Esophagus squamous epithelium (tissue), 5 donors: ENCODE results near the gene LSP1. TPM values are rescaled to one million over a fixed set of nuclear protein-coding genes. Genes with fewer than 3 reads are reported as not detected.
A peak's percentile ranks its signal among the peaks of the same experiment; 100 is the strongest.
"Not testable (repeated sequence)": the region's sequence is repeated elsewhere in the genome, so short reads cannot be mapped to it uniquely, and the experiment has no call there.

Experiments used
- DNase-seq: peaks from one replicate; lab custom pipeline; 2025; lab: John Stamatoyannopoulos, UW
- H3K27ac ChIP-seq, 4 donors: fragments of 200-600 bp; sonication (generic); one replicate each; pipeline ENCODE4 v1.5.1; 2016 to 2019; ENCODE audit warnings: mild to moderate bottlenecking in 1 of 4
- H3K27me3 ChIP-seq, 4 donors: fragments of 200-600 bp; sonication (generic); 1 replicate in 3 of 4; 2 replicates in 1 of 4; pipeline versions ENCODE4 v1.5.1 to v1.6.0; 2017 to 2021; ENCODE audit warnings: antibody characterized with exemption in 1 of 4
- H3K36me3 ChIP-seq, 3 donors: fragments of 200-600 bp; sonication (generic); one replicate each; pipeline ENCODE4 v1.5.1; 2016 to 2019
- H3K4me1 ChIP-seq, 3 donors: fragments of 200-600 bp; sonication (generic); one replicate each; pipeline ENCODE4 v1.5.1; 2017 to 2019
- H3K4me3 ChIP-seq, 4 donors: fragments of 200-600 bp; sonication (generic); 1 replicate in 3 of 4; 2 replicates in 1 of 4; pipeline ENCODE4 v1.5.1; 2016 to 2019; ENCODE audit warnings: mild to moderate bottlenecking in 2 of 4, moderate library complexity in 1 of 4
- H3K9me3 ChIP-seq, 3 donors: fragments of 200-600 bp; sonication (generic); one replicate each; pipeline ENCODE4 v1.5.1; 2016 to 2019
- CTCF ChIP-seq, 6 experiments: fragments of 450-650 bp in 4 of 6; fragments of 200-600 bp in 2 of 6; sonication (generic) in 2 of 6; IDR thresholded peaks; one replicate each; pipeline ENCODE4 v1.5.1; 2016 to 2019; ENCODE audit warnings: antibody characterized with exemption in 6 of 6, mild to moderate bottlenecking in 4 of 6, moderate library complexity in 4 of 6
- POLR2A ChIP-seq, 4 donors: fragments of 450-650 bp; IDR thresholded peaks; one replicate each; pipeline ENCODE4 v1.6.1; 2017; ENCODE audit warnings: antibody characterized with exemption in 4 of 4, mild to moderate bottlenecking in 4 of 4, moderate library complexity in 3 of 4
- WGBS, 2 donors: methylation state at CpG; one replicate each; pipeline ENCODE4 v1.1.5; 2018; 5-methylcytosine and 5-hydroxymethylcytosine counted together
- intact Hi-C: fragments of 100-400 bp; cut with DNase I; formaldehyde crosslinking; loops from one replicate; pipeline ENCODE4 v1.15.0; 2022
- total RNA-seq, 4 donors: library from RNA; depleted of rRNA; stranded (reverse); fragments of >200 nt; gene quantifications; one replicate each; pipeline ENCODE4 v1.1.0, GENCODE V29; 2016
- donor health status: DM: yes; HTN: yes; CAD: no.

The LSP1 gene
- total RNA-seq = 10 to 100 TPM; 23.3 to 75.9 (median 46.4) TPM

GRCh38 chr11:1852877-1853276 is at the start of gene LSP1:
LSP1 (plus strand) TSS chr11:1853084; CDS start chr11:1853145, 61 bp downstream.
- intact Hi-C loops = no loop called here
- H3K4me3 ChIP-seq = peak within 1 kb of the TSS; percentile 15 to 58 (median 36)
- no peaks in the 10 kb centered on the region for H3K9me3 ChIP-seq
- H3K4me1 ChIP-seq = peaks cover 0 to 54% (median 7%) of the 10 kb centered on the region in 3 donors
- peak; percentile 59 for DNase-seq
- TF ChIP-seq POLR2A (IDR thresholded peaks at IDR 0.05) (no peak), CTCF (IDR thresholded peaks at IDR 0.05) (no peak)
- no peaks in the 10 kb centered on the region for H3K27me3 ChIP-seq
- H3K27ac ChIP-seq = peak within 1 kb of the TSS in 3 of 4 donors; percentile 51 to 69 (median 67)
- no peaks in the 10 kb centered on the region for H3K36me3 ChIP-seq
- WGBS, 2 donors = 67 to 74% methylated on average over 1 to 13 of the region's 18 CpGs

GRCh38 chr11:1803246-1803645 is 49.6 kb upstream of the LSP1 start:
- TF ChIP-seq CTCF (IDR thresholded peaks at IDR 0.05) (no peak), POLR2A (IDR thresholded peaks at IDR 0.05) (no peak)
- H3K27ac ChIP-seq = no peak overlapping the region
- H3K36me3 ChIP-seq = no peaks in the 10 kb centered on the region
- 84 to 94% methylated on average over 6 to 7 of the region's 20 CpGs for WGBS, 2 donors
- DNase-seq = no peak
- H3K4me3 ChIP-seq = no peak overlapping the region
- H3K27me3 ChIP-seq = peaks cover 0 to 74% (median 0%) of the 10 kb centered on the region in 4 donors
- intact Hi-C loops = no loop called here
- no peaks in the 10 kb centered on the region for H3K9me3 ChIP-seq
- H3K4me1 ChIP-seq = no peaks in the 10 kb centered on the region

- H3K27ac ChIP-seq, intact Hi-C loops: not testable (repeated sequence)
- WGBS, 2 donors = 70 to 78% methylated on average over 4 to 10 of the region's 42 CpGs
Observed at GRCh38 chr11:1803835-1804519, 48.9 kb upstream of the LSP1 start.

GRCh38 chr11:1805525-1805924 is 47.4 kb upstream of the LSP1 start:
- Histone ChIP-seq H3K4me1 (peaks cover 0 to 5% (median 0%) of the 10 kb centered on the region in 3 donors), H3K27ac (no peak overlapping the region), H3K36me3 (no peaks in the 10 kb centered on the region), H3K4me3 (no peak overlapping the region), H3K9me3 (no peaks in the 10 kb centered on the region), H3K27me3 (peaks cover 0 to 66% (median 0%) of the 10 kb centered on the region in 4 donors)
- TF ChIP-seq POLR2A (IDR thresholded peaks at IDR 0.05) (no peak), CTCF (IDR thresholded peaks at IDR 0.05) (no peak)
- DNase-seq = no peak
- intact Hi-C loops = no loop called here
- 92% methylated on average over 9 to 10 of the region's 15 CpGs for WGBS, 2 donors

More at GRCh38 chr11:1803835-1804519, 48.9 kb upstream of the LSP1 start:
- H3K4me1 ChIP-seq, H3K9me3 ChIP-seq, H3K4me3 ChIP-seq, DNase-seq, H3K36me3 ChIP-seq: not testable (repeated sequence)
- H3K27me3 ChIP-seq = peaks cover 0 to 67% (median 0%) of the 10 kb centered on the region in 4 donors

GRCh38 chr11:1807264-1807995 is 45.5 kb upstream of the LSP1 start:
- Histone ChIP-seq H3K27ac (no peak overlapping the region), H3K36me3 (no peaks in the 10 kb centered on the region), H3K9me3 (peaks cover 0 to 4% (median 0%) of the 10 kb centered on the region in 3 donors), H3K4me1 (peaks cover 0 to 11% (median 0%) of the 10 kb centered on the region in 3 donors), H3K4me3 (no peak overlapping the region), H3K27me3 (peaks cover 0 to 66% (median 0%) of the 10 kb centered on the region in 4 donors)
- DNase-seq = no peak
- intact Hi-C loops = no loop called here
- WGBS, 2 donors = 70% methylated on average over 13 to 14 of the region's 14 CpGs
- no peak for TF ChIP-seq POLR2A (IDR thresholded peaks at IDR 0.05)
- TF ChIP-seq CTCF (IDR thresholded peaks at IDR 0.05) = no peak
